ENCODE measurements around the gene CNOT10. TPM values are rescaled to one million over a fixed set of nuclear protein-coding genes. Genes with fewer than 3 reads are reported as not detected.

Gene CNOT10
- total RNA-seq, 1 donor from 2014 or later: 28.7 TPM

DNA sequence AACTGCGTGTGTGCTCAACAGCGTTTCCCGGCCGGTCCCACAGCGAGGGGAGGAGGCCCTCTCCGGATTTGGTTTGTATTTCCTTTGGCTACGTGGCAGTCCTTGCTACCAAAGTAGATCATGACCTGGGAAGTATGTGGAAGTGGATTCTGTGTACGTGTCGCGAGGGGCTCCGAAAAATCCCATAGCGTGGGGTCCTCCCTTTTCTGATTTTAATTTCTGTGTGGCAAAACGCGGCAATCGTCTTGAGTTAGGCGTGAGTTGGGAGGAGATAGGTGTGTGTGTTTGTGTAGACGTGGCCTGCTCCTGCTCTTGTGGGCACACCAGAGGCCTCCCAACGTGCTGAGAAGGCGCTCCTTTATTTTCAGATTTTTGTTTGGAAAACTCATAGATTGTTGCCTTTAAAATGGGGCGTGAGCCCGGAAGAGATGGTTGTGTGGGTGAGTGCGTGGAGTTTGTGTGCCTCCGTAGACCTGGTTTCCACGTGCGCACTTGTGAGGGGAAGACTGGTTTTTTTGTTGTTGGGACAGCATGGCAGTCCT is 134.1 kb downstream of the CNOT10 start:
- DNase-seq (ENCODE audit: extremely low spot score in 2 of 2): no peak
- Histone ChIP-seq H3K4me1 (peaks cover 17% of the 10 kb centered on the region), H3K9me3 (no peaks in the 10 kb centered on the region), H3K4me3 (peak overlapping the region in 1 of 2 donors; percentile 35), H3K27ac (no peak overlapping the region), H3K27me3 (peaks cover 12% of the 10 kb centered on the region), H3K36me3 (no peaks in the 10 kb centered on the region)
- intact Hi-C loops (cut with DNase I): no loop called here
- TF ChIP-seq POLR2AphosphoS5 (IDR thresholded peaks at IDR 0.05; ENCODE audit: insufficient read depth in 1 of 2, low read depth in 1 of 2): no peak
- TF ChIP-seq POLR2A (IDR thresholded peaks at IDR 0.05): no peak
- TF ChIP-seq, protein P1, sequence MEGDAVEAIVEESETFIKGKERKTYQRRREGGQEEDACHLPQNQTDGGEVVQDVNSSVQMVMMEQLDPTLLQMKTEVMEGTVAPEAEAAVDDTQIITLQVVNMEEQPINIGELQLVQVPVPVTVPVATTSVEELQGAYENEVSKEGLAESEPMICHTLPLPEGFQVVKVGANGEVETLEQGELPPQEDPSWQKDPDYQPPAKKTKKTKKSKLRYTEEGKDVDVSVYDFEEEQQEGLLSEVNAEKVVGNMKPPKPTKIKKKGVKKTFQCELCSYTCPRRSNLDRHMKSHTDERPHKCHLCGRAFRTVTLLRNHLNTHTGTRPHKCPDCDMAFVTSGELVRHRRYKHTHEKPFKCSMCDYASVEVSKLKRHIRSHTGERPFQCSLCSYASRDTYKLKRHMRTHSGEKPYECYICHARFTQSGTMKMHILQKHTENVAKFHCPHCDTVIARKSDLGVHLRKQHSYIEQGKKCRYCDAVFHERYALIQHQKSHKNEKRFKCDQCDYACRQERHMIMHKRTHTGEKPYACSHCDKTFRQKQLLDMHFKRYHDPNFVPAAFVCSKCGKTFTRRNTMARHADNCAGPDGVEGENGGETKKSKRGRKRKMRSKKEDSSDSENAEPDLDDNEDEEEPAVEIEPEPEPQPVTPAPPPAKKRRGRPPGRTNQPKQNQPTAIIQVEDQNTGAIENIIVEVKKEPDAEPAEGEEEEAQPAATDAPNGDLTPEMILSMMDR (IDR thresholded peaks at IDR 0.05): no peak

DNA sequence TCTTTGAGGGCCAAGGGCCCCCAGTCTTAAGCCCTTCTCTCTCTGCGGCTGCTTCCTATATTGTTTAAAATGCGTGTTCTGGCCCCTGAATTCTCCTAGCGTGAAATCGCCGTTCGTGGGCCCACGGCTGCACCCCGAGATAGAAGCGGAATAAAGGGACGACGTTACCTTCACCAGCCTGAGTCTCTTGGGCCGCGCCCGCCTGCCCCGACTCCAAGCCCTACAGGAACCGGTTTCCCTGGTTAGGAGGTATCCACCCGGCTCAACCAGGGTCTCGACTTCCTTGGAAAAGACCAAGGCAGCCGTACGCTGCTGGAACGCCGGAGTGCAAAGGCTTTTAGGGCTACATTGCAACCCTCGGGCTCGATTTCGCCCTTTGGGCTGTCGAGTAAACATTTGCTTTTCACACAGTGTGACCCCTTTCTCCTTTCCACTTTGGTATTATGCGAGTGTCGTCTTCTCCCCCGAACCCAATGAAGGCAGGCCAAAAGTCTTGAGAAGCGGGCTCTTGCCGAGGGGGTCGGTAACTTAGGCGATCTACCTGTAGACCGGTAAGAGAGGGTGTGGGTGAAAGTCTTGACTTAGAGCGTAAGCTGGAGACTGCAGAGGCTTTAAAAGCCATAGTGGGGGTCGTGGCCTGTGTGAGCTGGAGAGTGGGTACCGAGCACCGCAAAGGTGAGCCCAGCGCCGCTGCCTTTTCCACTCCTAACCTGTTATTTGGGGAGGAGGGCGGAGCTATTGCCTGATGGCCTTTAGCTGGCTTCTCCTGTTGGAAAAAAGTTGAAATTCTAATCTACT is 134.8 kb downstream of the CNOT10 start:
- Histone ChIP-seq H3K4me1 (peaks cover 17% of the 10 kb centered on the region), H3K27ac (no peak overlapping the region), H3K4me3 (no peak overlapping the region), H3K36me3 (no peaks in the 10 kb centered on the region), H3K27me3 (peaks cover 12% of the 10 kb centered on the region), H3K9me3 (no peaks in the 10 kb centered on the region)
- TF ChIP-seq, protein P1 (IDR thresholded peaks at IDR 0.05): no peak
- TF ChIP-seq POLR2A (IDR thresholded peaks at IDR 0.05) (no peak), POLR2AphosphoS5 (IDR thresholded peaks at IDR 0.05; ENCODE audit: insufficient read depth in 1 of 2, low read depth in 1 of 2) (no peak)
- DNase-seq (ENCODE audit: extremely low spot score in 2 of 2): no peak
- intact Hi-C loops (cut with DNase I): no loop called here

DNA sequence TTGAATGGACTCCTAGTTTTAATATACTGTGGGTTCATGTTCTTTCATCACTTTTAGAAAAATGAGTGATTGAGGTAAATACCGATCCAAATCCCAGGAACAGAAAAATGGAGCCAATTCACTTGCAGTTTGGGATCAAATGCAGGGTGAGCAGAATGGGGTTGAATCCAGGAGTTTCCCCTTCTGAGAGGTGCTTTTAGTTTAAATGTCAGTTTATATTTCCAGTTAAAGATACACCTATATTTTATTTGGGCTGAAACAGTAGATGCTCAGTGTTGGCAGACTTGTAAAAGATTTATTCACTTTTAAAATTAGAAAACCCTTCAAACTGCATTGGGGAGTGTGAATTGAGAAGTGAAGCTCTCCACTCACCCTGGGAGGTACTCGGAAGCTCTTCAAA is 135.4 kb downstream of the CNOT10 start:
- peaks cover 12% of the 10 kb centered on the region for H3K27me3 ChIP-seq

DNA sequence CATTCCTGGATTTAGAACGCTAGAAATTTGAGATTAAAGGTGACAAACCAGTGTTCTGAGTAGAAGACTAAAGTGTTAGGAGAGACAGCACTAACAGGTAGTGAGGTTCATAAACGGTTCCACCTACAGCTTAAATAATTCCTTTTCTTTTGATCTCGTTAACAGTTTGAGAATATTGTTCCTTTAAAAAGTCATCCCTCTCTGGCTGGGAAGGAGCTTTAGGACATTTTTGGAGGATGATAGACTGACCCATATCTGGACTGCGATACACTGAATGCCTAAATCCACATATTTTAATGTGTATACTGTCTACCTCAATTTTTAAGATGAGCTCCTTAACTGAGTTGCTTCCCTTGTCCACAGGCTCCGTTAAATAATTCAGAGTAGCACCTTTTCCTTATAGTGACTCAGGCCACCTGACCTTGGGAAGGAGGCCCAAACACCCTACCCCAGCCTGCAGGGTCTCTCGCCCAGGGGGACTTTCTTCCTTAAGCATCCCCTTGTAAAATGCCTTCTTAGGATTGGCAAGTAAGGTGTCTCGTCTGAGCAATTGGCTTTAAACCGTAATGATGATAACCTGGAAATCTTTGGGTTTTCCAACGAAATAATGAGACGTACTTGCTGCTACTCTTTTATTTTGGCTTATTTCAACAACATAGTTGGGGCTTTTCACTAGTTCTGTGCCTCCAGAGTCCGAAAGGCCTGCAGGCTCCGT is 136.1 kb downstream of the CNOT10 start:
- intact Hi-C loops (cut with DNase I): no loop called here
- H3K27me3 ChIP-seq: peaks cover 12% of the 10 kb centered on the region
- no peaks in the 10 kb centered on the region for H3K9me3 ChIP-seq
- H3K4me3 ChIP-seq: peak overlapping the region in 1 of 2 donors; percentile 16
- no peak for TF ChIP-seq POLR2A (IDR thresholded peaks at IDR 0.05)
- TF ChIP-seq, protein P1 (IDR thresholded peaks at IDR 0.05): no peak
- TF ChIP-seq POLR2AphosphoS5 (IDR thresholded peaks at IDR 0.05; ENCODE audit: insufficient read depth in 1 of 2, low read depth in 1 of 2): no peak
- peaks cover 17% of the 10 kb centered on the region for H3K4me1 ChIP-seq
- no peak for DNase-seq (ENCODE audit: extremely low spot score in 2 of 2)
- no peaks in the 10 kb centered on the region for H3K36me3 ChIP-seq
- no peak overlapping the region for H3K27ac ChIP-seq

More for the DNA sequence above, 135.4 kb downstream of the CNOT10 start:
- Histone ChIP-seq H3K9me3 (no peaks in the 10 kb centered on the region), H3K4me1 (peaks cover 17% of the 10 kb centered on the region), H3K27ac (no peak overlapping the region), H3K36me3 (no peaks in the 10 kb centered on the region), H3K4me3 (no peak overlapping the region)
- TF ChIP-seq POLR2A (IDR thresholded peaks at IDR 0.05) (no peak), POLR2AphosphoS5 (IDR thresholded peaks at IDR 0.05; ENCODE audit: insufficient read depth in 1 of 2, low read depth in 1 of 2) (no peak)
- TF ChIP-seq, protein P1 (IDR thresholded peaks at IDR 0.05): no peak
- intact Hi-C loops (cut with DNase I): no loop called here
- DNase-seq (ENCODE audit: extremely low spot score in 2 of 2): no peak

Data from vagina (tissue), 2 donors.